ENCODE results near the gene MAD2L1BP. TPM values are rescaled to one million over a fixed set of nuclear protein-coding genes. Genes with fewer than 3 reads are reported as not detected.

MAD2L1BP gene
- total RNA-seq, 1 donor from 2014 or later, result 25.1 TPM

GRCh38 chr6:43680308-43681200, 44.9 kb downstream of the MAD2L1BP start:
- Histone ChIP-seq H3K9ac (ENCODE audit: low read depth in 1 of 3, low read length in 3 of 3) (no peak overlapping the region), H3K27me3 (ENCODE audit: control insufficient read depth in 3 of 3, insufficient read depth in 3 of 3, low read length in 3 of 3) (no peaks in the 10 kb centered on the region), H3K4me3 (ENCODE audit: low read length in 3 of 3) (no peak overlapping the region), H3K9me3 (ENCODE audit: control insufficient read depth in 3 of 3, low read length in 3 of 3) (no peaks in the 10 kb centered on the region), H3K27ac (ENCODE audit: low read depth, low read length) (no peak overlapping the region), H3K36me3 (ENCODE audit: control insufficient read depth in 3 of 3, insufficient read depth in 3 of 3, low read length in 3 of 3) (peaks cover 10 to 34% (median 13%) of the 10 kb centered on the region in 3 donors), H3K4me1 (ENCODE audit: control insufficient read depth in 3 of 3, insufficient read depth in 3 of 3, low read length in 3 of 3) (peaks cover 51 to 93% (median 89%) of the 10 kb centered on the region in 3 donors)

GRCh38 chr6:43681303-43681702, 45.7 kb downstream of the MAD2L1BP start:
- peaks cover 10 to 31% (median 13%) of the 10 kb centered on the region in 3 donors for H3K36me3 ChIP-seq (ENCODE audit: control insufficient read depth in 3 of 3, insufficient read depth in 3 of 3, low read length in 3 of 3)
- H3K9ac ChIP-seq (ENCODE audit: low read depth in 1 of 3, low read length in 3 of 3), result no peak overlapping the region
- no peaks in the 10 kb centered on the region for H3K27me3 ChIP-seq (ENCODE audit: control insufficient read depth in 3 of 3, insufficient read depth in 3 of 3, low read length in 3 of 3)
- H3K9me3 ChIP-seq (ENCODE audit: control insufficient read depth in 3 of 3, low read length in 3 of 3), result no peaks in the 10 kb centered on the region
- no peak overlapping the region for H3K27ac ChIP-seq (ENCODE audit: low read depth, low read length)
- H3K4me1 ChIP-seq (ENCODE audit: control insufficient read depth in 3 of 3, insufficient read depth in 3 of 3, low read length in 3 of 3), result peaks cover 47 to 92% (median 83%) of the 10 kb centered on the region in 3 donors
- no peak overlapping the region for H3K4me3 ChIP-seq (ENCODE audit: low read length in 3 of 3)

GRCh38 chr6:43682724-43683429, 47.2 kb downstream of the MAD2L1BP start:
- Histone ChIP-seq H3K4me3 (ENCODE audit: low read length in 3 of 3) (no peak overlapping the region), H3K36me3 (ENCODE audit: control insufficient read depth in 3 of 3, insufficient read depth in 3 of 3, low read length in 3 of 3) (peaks cover 6 to 17% (median 7%) of the 10 kb centered on the region in 3 donors), H3K27me3 (ENCODE audit: control insufficient read depth in 3 of 3, insufficient read depth in 3 of 3, low read length in 3 of 3) (no peaks in the 10 kb centered on the region), H3K9ac (ENCODE audit: low read depth in 1 of 3, low read length in 3 of 3) (peak overlapping the region in 1 of 3 donors; percentile 40), H3K4me1 (ENCODE audit: control insufficient read depth in 3 of 3, insufficient read depth in 3 of 3, low read length in 3 of 3) (peaks cover 42 to 92% (median 74%) of the 10 kb centered on the region in 3 donors), H3K27ac (ENCODE audit: low read depth, low read length) (peak overlapping the region; percentile 10), H3K9me3 (ENCODE audit: control insufficient read depth in 3 of 3, low read length in 3 of 3) (no peaks in the 10 kb centered on the region)

- H3K9ac ChIP-seq (ENCODE audit: low read depth in 1 of 3, low read length in 3 of 3), result no peak overlapping the region
- peaks cover 36 to 87% (median 70%) of the 10 kb centered on the region in 3 donors for H3K4me1 ChIP-seq (ENCODE audit: control insufficient read depth in 3 of 3, insufficient read depth in 3 of 3, low read length in 3 of 3)
Measured at GRCh38 chr6:43683708-43684455, 48.2 kb downstream of the MAD2L1BP start.

GRCh38 chr6:43687079-43687436, 51.4 kb downstream of the MAD2L1BP start:
- no peaks in the 10 kb centered on the region for H3K27me3 ChIP-seq (ENCODE audit: control insufficient read depth in 3 of 3, insufficient read depth in 3 of 3, low read length in 3 of 3)
- H3K4me1 ChIP-seq (ENCODE audit: control insufficient read depth in 3 of 3, insufficient read depth in 3 of 3, low read length in 3 of 3), result peaks cover 25 to 58% (median 42%) of the 10 kb centered on the region in 3 donors
- no peaks in the 10 kb centered on the region for H3K9me3 ChIP-seq (ENCODE audit: control insufficient read depth in 3 of 3, low read length in 3 of 3)
- H3K4me3 ChIP-seq (ENCODE audit: low read length in 3 of 3), result peak overlapping the region; percentile 96 to 99 (median 97)
- no peaks in the 10 kb centered on the region for H3K36me3 ChIP-seq (ENCODE audit: control insufficient read depth in 3 of 3, insufficient read depth in 3 of 3, low read length in 3 of 3)
- peak overlapping the region; percentile 90 to 97 (median 97) for H3K9ac ChIP-seq (ENCODE audit: low read depth in 1 of 3, low read length in 3 of 3)
- peak overlapping the region; percentile 87 for H3K27ac ChIP-seq (ENCODE audit: low read depth, low read length)

More at GRCh38 chr6:43683708-43684455, 48.2 kb downstream of the MAD2L1BP start:
- no peaks in the 10 kb centered on the region for H3K27me3 ChIP-seq (ENCODE audit: control insufficient read depth in 3 of 3, insufficient read depth in 3 of 3, low read length in 3 of 3)
- no peak overlapping the region for H3K27ac ChIP-seq (ENCODE audit: low read depth, low read length)
- no peak overlapping the region for H3K4me3 ChIP-seq (ENCODE audit: low read length in 3 of 3)
- peaks cover 0 to 11% (median 2%) of the 10 kb centered on the region in 3 donors for H3K36me3 ChIP-seq (ENCODE audit: control insufficient read depth in 3 of 3, insufficient read depth in 3 of 3, low read length in 3 of 3)
- H3K9me3 ChIP-seq (ENCODE audit: control insufficient read depth in 3 of 3, low read length in 3 of 3), result no peaks in the 10 kb centered on the region

- Histone ChIP-seq H3K27me3 (ENCODE audit: control insufficient read depth in 3 of 3, insufficient read depth in 3 of 3, low read length in 3 of 3) (no peaks in the 10 kb centered on the region), H3K9me3 (ENCODE audit: control insufficient read depth in 3 of 3, low read length in 3 of 3) (no peaks in the 10 kb centered on the region), H3K36me3 (ENCODE audit: control insufficient read depth in 3 of 3, insufficient read depth in 3 of 3, low read length in 3 of 3) (no peaks in the 10 kb centered on the region), H3K4me3 (ENCODE audit: low read length in 3 of 3) (peak within 1 kb of the TSS; percentile 96 to 99 (median 97)), H3K4me1 (ENCODE audit: control insufficient read depth in 3 of 3, insufficient read depth in 3 of 3, low read length in 3 of 3) (peaks cover 18 to 52% (median 36%) of the 10 kb centered on the region in 3 donors), H3K9ac (ENCODE audit: low read depth in 1 of 3, low read length in 3 of 3) (peak within 1 kb of the TSS; percentile 90 to 97 (median 97)), H3K27ac (ENCODE audit: low read depth, low read length) (peak within 1 kb of the TSS; percentile 87)
Measured at GRCh38 chr6:43687437-43688347, 52.1 kb downstream of the MAD2L1BP start, which contains the start of gene MRPS18A. MRPS18A (minus strand) TSS chr6:43687791; CDS start chr6:43687779, 12 bp downstream.

GRCh38 chr6:43689421-43689820, 53.8 kb downstream of the MAD2L1BP start:
- Histone ChIP-seq H3K36me3 (ENCODE audit: control insufficient read depth in 3 of 3, insufficient read depth in 3 of 3, low read length in 3 of 3) (no peaks in the 10 kb centered on the region), H3K4me3 (ENCODE audit: low read length in 3 of 3) (no peak overlapping the region), H3K27ac (ENCODE audit: low read depth, low read length) (no peak overlapping the region), H3K27me3 (ENCODE audit: control insufficient read depth in 3 of 3, insufficient read depth in 3 of 3, low read length in 3 of 3) (no peaks in the 10 kb centered on the region), H3K9me3 (ENCODE audit: control insufficient read depth in 3 of 3, low read length in 3 of 3) (no peaks in the 10 kb centered on the region), H3K4me1 (ENCODE audit: control insufficient read depth in 3 of 3, insufficient read depth in 3 of 3, low read length in 3 of 3) (peaks cover 14 to 35% (median 18%) of the 10 kb centered on the region in 3 donors), H3K9ac (ENCODE audit: low read depth in 1 of 3, low read length in 3 of 3) (no peak overlapping the region)

All from skeletal muscle tissue (tissue), 4 donors.